Liver (tissue), 9 donors: ENCODE measurements around the gene HOPX. TPM values are rescaled to one million over a fixed set of nuclear protein-coding genes. Genes with fewer than 3 reads are reported as not detected.
"Not testable (repeated sequence)": the region's sequence is repeated elsewhere in the genome, so short reads cannot be mapped to it uniquely, and the experiment has no call there.

Experiments
- DNase-seq: peaks from one replicate; pipeline ENCODE4 v3.0.0-alpha.2; 2017; ENCODE audit warnings: low spot score
- H3K27ac ChIP-seq, 2 donors: one replicate each; pipeline ENCODE4 v1.7.0; 2013; ENCODE audit warnings: inconsistent platforms in 2 of 2, low read length in 2 of 2, control low read depth in 1 of 2, low read depth in 1 of 2, mild to moderate bottlenecking in 1 of 2
- H3K27me3 ChIP-seq, 4 donors: one replicate each; pipeline versions ENCODE4 v1.6.1 to v1.7.0; 2013; ENCODE audit warnings: low read length in 3 of 4, inconsistent platforms in 1 of 4, mild to moderate bottlenecking in 1 of 4, moderate library complexity in 1 of 4; ENCODE audit not compliant: control insufficient read depth in 4 of 4, insufficient read depth in 4 of 4
- H3K36me3 ChIP-seq, 4 donors: one replicate each; pipeline versions ENCODE4 v1.6.1 to v1.7.0; 2013; ENCODE audit warnings: low read length in 3 of 4, mild to moderate bottlenecking in 3 of 4, low read depth in 1 of 4, moderate library complexity in 1 of 4; ENCODE audit not compliant: control insufficient read depth in 4 of 4, insufficient read depth in 3 of 4
- H3K4me1 ChIP-seq, 4 donors: one replicate each; pipeline versions ENCODE4 v1.6.1 to v1.7.0; 2013; ENCODE audit warnings: low read length in 3 of 4, mild to moderate bottlenecking in 3 of 4, moderate library complexity in 1 of 4; ENCODE audit not compliant: control insufficient read depth in 4 of 4, insufficient read depth in 4 of 4
- H3K4me3 ChIP-seq, 3 donors: one replicate each; pipeline versions ENCODE4 v1.6.1 to v1.7.0; 2013; ENCODE audit warnings: low read length in 3 of 3, control low read depth in 1 of 3, low read depth in 1 of 3, mild to moderate bottlenecking in 1 of 3
- H3K9ac ChIP-seq, 2 donors: one replicate each; pipeline ENCODE4 v1.7.0; 2013; ENCODE audit warnings: low read length in 2 of 2, mild to moderate bottlenecking in 2 of 2, moderate library complexity in 2 of 2, control low read depth in 1 of 2, low read depth in 1 of 2
- H3K9me3 ChIP-seq, 4 donors: one replicate each; pipeline versions ENCODE4 v1.6.1 to v1.7.0; 2013; ENCODE audit warnings: low read length in 3 of 4; ENCODE audit not compliant: control insufficient read depth in 4 of 4
- ATF3 ChIP-seq: IDR thresholded peaks from 2 replicates; pipeline ENCODE4 v1.6.1; 2016; ENCODE audit warnings: antibody characterized with exemption
- CTCF ChIP-seq: fragments of 150-350 bp; IDR thresholded peaks from 2 replicates; pipeline ENCODE4 v1.5.1; 2017; ENCODE audit warnings: improper control_type of control experiment, low read depth, low read length; ENCODE audit not compliant: missing input control
- EGR1 ChIP-seq, 2 donors: IDR thresholded peaks; 2 replicates each; pipeline ENCODE4 v1.6.1; 2016 to 2018; ENCODE audit warnings: antibody characterized with exemption in 2 of 2, low read depth in 2 of 2
- FOXA1 ChIP-seq: IDR thresholded peaks from 2 replicates; pipeline ENCODE4 v1.6.1; 2016; ENCODE audit warnings: antibody characterized with exemption
- FOXA2 ChIP-seq: IDR thresholded peaks from 2 replicates; pipeline ENCODE4 v1.6.1; 2016; ENCODE audit warnings: antibody characterized with exemption
- GABPA ChIP-seq, 2 donors: IDR thresholded peaks in 1 of 2; conservative IDR thresholded peaks in 1 of 2; 2 replicates each; pipeline ENCODE4 v1.6.1; 2016; ENCODE audit warnings: antibody characterized with exemption in 2 of 2, mild to moderate bottlenecking in 1 of 2, moderate library complexity in 1 of 2
- HNF4A ChIP-seq, 2 donors: conservative IDR thresholded peaks; 2 replicates each; pipeline ENCODE4 v1.6.1; 2016; ENCODE audit warnings: antibody characterized with exemption in 2 of 2, mild to moderate bottlenecking in 2 of 2
- HNF4G ChIP-seq: IDR thresholded peaks from 2 replicates; pipeline ENCODE4 v1.6.1; 2016; ENCODE audit warnings: antibody characterized with exemption
- NR2F2 ChIP-seq: IDR thresholded peaks from 2 replicates; pipeline ENCODE4 v1.6.1; 2016; ENCODE audit warnings: antibody characterized with exemption
- REST ChIP-seq: IDR thresholded peaks from 2 replicates; pipeline ENCODE4 v1.6.1; 2016; ENCODE audit warnings: antibody characterized with exemption, mild to moderate bottlenecking
- RXRA ChIP-seq, 2 donors: IDR thresholded peaks; 2 replicates each; pipeline ENCODE4 v1.6.1; 2017 to 2018; ENCODE audit warnings: antibody characterized with exemption in 2 of 2, mild to moderate bottlenecking in 1 of 2
- SP1 ChIP-seq: IDR thresholded peaks from 2 replicates; pipeline ENCODE4 v1.6.1; 2018; ENCODE audit warnings: antibody characterized with exemption, mild to moderate bottlenecking
- TAF1 ChIP-seq: conservative IDR thresholded peaks from 2 replicates; pipeline ENCODE4 v1.6.1; 2016; ENCODE audit warnings: antibody characterized with exemption, mild to moderate bottlenecking
- YY1 ChIP-seq: IDR thresholded peaks from 2 replicates; pipeline ENCODE4 v1.6.1; 2016; ENCODE audit warnings: antibody characterized with exemption, mild to moderate bottlenecking
- WGBS: extraction: QIAGEN DNeasy Blood & Tissue Kit; methylation state at CpG from one replicate; pipeline ENCODE4 v1.1.7; 2013; 5-methylcytosine and 5-hydroxymethylcytosine counted together
- polyA plus RNA-seq, 2 donors: library from polyadenylated mRNA; stranded (reverse) in 1 of 2; unstranded in 1 of 2; fragments of 200-250 nt in 1 of 2; fragments of >200 nt in 1 of 2; fragmentation: Nextera tagmentation in 1 of 2; extraction: Ambion mirVana in 1 of 2; gene quantifications; one replicate each; pipeline versions ENCODE4 v1.2.1 to v1.2.3, GENCODE V29; 2013 to 2015
- total RNA-seq, 2 donors: library from RNA; depleted of rRNA; stranded (reverse); fragments of >200 nt; gene quantifications; one replicate each; pipeline ENCODE4 v1.2.3, GENCODE V29; 2014
- TF ChIP-seq, protein P1 (sequence below): IDR thresholded peaks from 2 replicates; pipeline ENCODE4 v1.6.1; 2016; ENCODE audit warnings: antibody characterized with exemption
- TF ChIP-seq, protein P2 (sequence below): IDR thresholded peaks from 2 replicates; pipeline ENCODE4 v1.6.1; 2016; ENCODE audit warnings: antibody characterized with exemption
- donor health status: healthy.
- donor health status: healthy.
- donor health status: healthy.
- donor health status: healthy.
- donor health status: healthy.

Gene HOPX
- total and polyA plus RNA-seq, 4 donors, result 0.40 to 2.4 (median 0.63) TPM

GRCh38 chr4:56637791-56638190, 43.3 kb downstream of the HOPX start (continued):
- TF ChIP-seq FOXA2, result no peak
- no peak for TF ChIP-seq GABPA (IDR thresholded peaks at IDR 0.05 in 1 of 2, conservative IDR thresholded peaks at IDR 0.05 in 1 of 2)

GRCh38 chr4:56637154-56637553, 43.9 kb downstream of the HOPX start:
- DNase-seq, result no peak
- 67% methylated on average over 1 of the region's 1 CpG for WGBS
- H3K4me3 ChIP-seq, result no peak overlapping the region

GRCh38 chr4:56634954-56635353, 46.1 kb downstream of the HOPX start:
- 96% methylated on average over 9 of the region's 9 CpGs for WGBS
- not testable (repeated sequence) for H3K4me3 ChIP-seq, DNase-seq, H3K9ac ChIP-seq, H3K4me1 ChIP-seq, H3K27me3 ChIP-seq, H3K36me3 ChIP-seq, H3K27ac ChIP-seq, H3K9me3 ChIP-seq

More at GRCh38 chr4:56637154-56637553, 43.9 kb downstream of the HOPX start:
- Histone ChIP-seq H3K9me3 (peaks cover 0 to 5% (median 0%) of the 10 kb centered on the region in 4 donors), H3K9ac (no peak overlapping the region), H3K27ac (no peak overlapping the region), H3K4me1 (no peaks in the 10 kb centered on the region), H3K27me3 (no peaks in the 10 kb centered on the region), H3K36me3 (no peaks in the 10 kb centered on the region)
- TF ChIP-seq RXRA (IDR thresholded peaks at IDR 0.05) (no peak), HNF4A (conservative IDR thresholded peaks at IDR 0.05) (no peak), CTCF (no peak), SP1 (no peak), EGR1 (IDR thresholded peaks at IDR 0.05; ENCODE audit: low read depth in 2 of 2) (no peak), TAF1 (no peak)
- TF ChIP-seq, protein P1, sequence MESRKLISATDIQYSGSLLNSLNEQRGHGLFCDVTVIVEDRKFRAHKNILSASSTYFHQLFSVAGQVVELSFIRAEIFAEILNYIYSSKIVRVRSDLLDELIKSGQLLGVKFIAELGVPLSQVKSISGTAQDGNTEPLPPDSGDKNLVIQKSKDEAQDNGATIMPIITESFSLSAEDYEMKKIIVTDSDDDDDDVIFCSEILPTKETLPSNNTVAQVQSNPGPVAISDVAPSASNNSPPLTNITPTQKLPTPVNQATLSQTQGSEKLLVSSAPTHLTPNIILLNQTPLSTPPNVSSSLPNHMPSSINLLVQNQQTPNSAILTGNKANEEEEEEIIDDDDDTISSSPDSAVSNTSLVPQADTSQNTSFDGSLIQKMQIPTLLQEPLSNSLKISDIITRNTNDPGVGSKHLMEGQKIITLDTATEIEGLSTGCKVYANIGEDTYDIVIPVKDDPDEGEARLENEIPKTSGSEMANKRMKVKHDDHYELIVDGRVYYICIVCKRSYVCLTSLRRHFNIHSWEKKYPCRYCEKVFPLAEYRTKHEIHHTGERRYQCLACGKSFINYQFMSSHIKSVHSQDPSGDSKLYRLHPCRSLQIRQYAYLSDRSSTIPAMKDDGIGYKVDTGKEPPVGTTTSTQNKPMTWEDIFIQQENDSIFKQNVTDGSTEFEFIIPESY, result no peak

DNA sequence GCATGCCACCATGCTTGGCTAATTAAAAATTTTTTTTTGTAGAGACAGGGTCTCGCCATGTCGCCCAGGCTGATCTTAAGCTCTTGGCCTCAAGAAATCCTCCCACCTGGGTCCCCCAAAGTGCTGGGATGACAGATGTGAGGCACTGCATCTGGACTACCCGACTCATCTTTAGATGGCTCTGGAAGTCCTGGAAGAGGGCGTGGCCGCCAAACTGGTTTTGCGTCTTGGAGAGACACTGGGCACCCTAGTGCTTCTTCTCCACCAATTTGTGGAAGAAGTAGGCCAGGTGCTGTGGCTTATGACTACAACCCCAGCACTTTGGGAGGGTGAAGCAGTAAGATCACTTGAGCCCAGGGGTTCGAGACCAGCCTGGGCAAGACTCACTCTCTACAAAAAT, 47.6 kb downstream of the HOPX start:
- WGBS, result 86% methylated on average over 7 of the region's 7 CpGs
- Histone ChIP-seq H3K27ac (no peak overlapping the region), H3K9ac (no peak overlapping the region), H3K4me3 (no peak overlapping the region), H3K4me1 (no peaks in the 10 kb centered on the region), H3K9me3 (peaks cover 0 to 8% (median 0%) of the 10 kb centered on the region in 4 donors), H3K36me3 (no peaks in the 10 kb centered on the region), H3K27me3 (no peaks in the 10 kb centered on the region)
- TF ChIP-seq FOXA2 (no peak), HNF4G (no peak), GABPA (IDR thresholded peaks at IDR 0.05 in 1 of 2, conservative IDR thresholded peaks at IDR 0.05 in 1 of 2) (no peak), REST (no peak), YY1 (no peak), RXRA (IDR thresholded peaks at IDR 0.05) (no peak), SP1 (no peak), TAF1 (no peak), NR2F2 (no peak), EGR1 (IDR thresholded peaks at IDR 0.05; ENCODE audit: low read depth in 2 of 2) (no peak), FOXA1 (no peak), ATF3 (no peak)
- TF ChIP-seq, protein P2, sequence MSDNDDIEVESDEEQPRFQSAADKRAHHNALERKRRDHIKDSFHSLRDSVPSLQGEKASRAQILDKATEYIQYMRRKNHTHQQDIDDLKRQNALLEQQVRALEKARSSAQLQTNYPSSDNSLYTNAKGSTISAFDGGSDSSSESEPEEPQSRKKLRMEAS, result no peak
- DNase-seq, result no peak
